Breast epithelium (tissue), 4 donors: ENCODE results near the gene STK32A. TPM values are rescaled to one million over a fixed set of nuclear protein-coding genes. Genes with fewer than 3 reads are reported as not detected.

Experiments
- DNase-seq, 2 donors: peaks; one replicate each; pipeline ENCODE4 v3.0.0-alpha.2; 2019; ENCODE audit warnings: low spot score in 2 of 2
- H3K27ac ChIP-seq, 2 donors: fragments of 200-600 bp; sonication (generic) in 1 of 2; one replicate each; pipeline ENCODE4 v1.5.1; 2016 to 2019; ENCODE audit warnings: mild to moderate bottlenecking in 1 of 2
- H3K27me3 ChIP-seq, 2 donors: fragments of 200-600 bp; sonication (generic) in 1 of 2; one replicate each; pipeline versions ENCODE4 v1.5.1 to v1.6.0; 2017 to 2019; ENCODE audit warnings: control low read depth in 1 of 2, mild to moderate bottlenecking in 1 of 2
- H3K36me3 ChIP-seq: fragments of 200-600 bp; one replicate; pipeline ENCODE4 v1.5.1; 2019
- H3K4me1 ChIP-seq, 2 donors: fragments of 200-600 bp; sonication (generic); one replicate each; pipeline ENCODE4 v1.5.1; 2016 to 2019; ENCODE audit warnings: control low read depth in 1 of 2
- H3K4me3 ChIP-seq, 3 donors: fragments of 200-600 bp; sonication (generic); 1 replicate in 2 of 3; 2 replicates in 1 of 3; pipeline ENCODE4 v1.5.1; 2016 to 2019; ENCODE audit warnings: mild to moderate bottlenecking in 3 of 3, moderate library complexity in 2 of 3
- H3K9me3 ChIP-seq, 2 donors: fragments of 200-600 bp; sonication (generic) in 1 of 2; one replicate each; pipeline ENCODE4 v1.5.1; 2016 to 2019; ENCODE audit warnings: control low read depth in 1 of 2
- POLR2A ChIP-seq: fragments of 450-650 bp; IDR thresholded peaks from one replicate; pipeline ENCODE4 v1.6.1; 2016; ENCODE audit warnings: antibody characterized with exemption, mild to moderate bottlenecking, moderate library complexity
- POLR2AphosphoS5 ChIP-seq, 3 donors: sonication (generic); formaldehyde crosslinking; IDR thresholded peaks; one replicate each; pipeline ENCODE4 v1.6.1; 2017; ENCODE audit warnings: antibody characterized with exemption in 3 of 3
- intact Hi-C: fragments of 100-400 bp; cut with DNase I; formaldehyde crosslinking; loops from one replicate; pipeline ENCODE4 v1.15.1; 2023; ENCODE audit warnings: low total_unique reads
- total RNA-seq, 3 donors: library from RNA; depleted of rRNA; stranded (reverse); fragments of >200 nt; gene quantifications; one replicate each; pipeline ENCODE4 v1.1.0, GENCODE V29; 2016
- TF ChIP-seq, protein P1 (sequence below), 3 donors: fragments of 450-650 bp; IDR thresholded peaks; one replicate each; pipeline ENCODE4 v1.5.1; 2016 to 2017; ENCODE audit warnings: antibody characterized with exemption in 3 of 3, mild to moderate bottlenecking in 3 of 3, moderate library complexity in 3 of 3

STK32A gene
- total RNA-seq, 3 donors from 2014 or later: 2.0 to 6.9 (median 3.5) TPM

DNA sequence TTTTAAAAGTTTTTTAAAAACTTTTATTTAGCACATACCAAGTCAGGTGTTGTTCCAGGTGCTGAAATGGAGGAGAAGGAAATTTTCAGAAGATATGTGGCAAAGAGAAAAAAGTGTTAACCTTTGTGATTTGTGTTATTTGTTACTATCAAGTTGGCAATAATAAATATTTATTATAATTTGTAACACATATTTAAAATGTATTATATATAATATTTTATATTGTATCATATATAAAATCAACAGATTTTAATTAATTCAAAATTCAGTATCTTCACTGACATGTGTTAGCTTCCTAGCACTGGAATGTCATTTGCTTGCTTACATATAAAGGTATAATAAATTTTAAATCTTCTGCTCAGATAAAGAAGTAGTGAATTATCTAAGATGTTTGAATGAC is 71.5 kb downstream of the STK32A start:
- Histone ChIP-seq H3K9me3 (no peaks in the 10 kb centered on the region), H3K27ac (no peak overlapping the region), H3K27me3 (no peaks in the 10 kb centered on the region), H3K36me3 (no peaks in the 10 kb centered on the region), H3K4me1 (no peaks in the 10 kb centered on the region), H3K4me3 (no peak overlapping the region)
- TF ChIP-seq POLR2A (no peak), POLR2AphosphoS5 (IDR thresholded peaks at IDR 0.05) (no peak)
- TF ChIP-seq, protein P1, sequence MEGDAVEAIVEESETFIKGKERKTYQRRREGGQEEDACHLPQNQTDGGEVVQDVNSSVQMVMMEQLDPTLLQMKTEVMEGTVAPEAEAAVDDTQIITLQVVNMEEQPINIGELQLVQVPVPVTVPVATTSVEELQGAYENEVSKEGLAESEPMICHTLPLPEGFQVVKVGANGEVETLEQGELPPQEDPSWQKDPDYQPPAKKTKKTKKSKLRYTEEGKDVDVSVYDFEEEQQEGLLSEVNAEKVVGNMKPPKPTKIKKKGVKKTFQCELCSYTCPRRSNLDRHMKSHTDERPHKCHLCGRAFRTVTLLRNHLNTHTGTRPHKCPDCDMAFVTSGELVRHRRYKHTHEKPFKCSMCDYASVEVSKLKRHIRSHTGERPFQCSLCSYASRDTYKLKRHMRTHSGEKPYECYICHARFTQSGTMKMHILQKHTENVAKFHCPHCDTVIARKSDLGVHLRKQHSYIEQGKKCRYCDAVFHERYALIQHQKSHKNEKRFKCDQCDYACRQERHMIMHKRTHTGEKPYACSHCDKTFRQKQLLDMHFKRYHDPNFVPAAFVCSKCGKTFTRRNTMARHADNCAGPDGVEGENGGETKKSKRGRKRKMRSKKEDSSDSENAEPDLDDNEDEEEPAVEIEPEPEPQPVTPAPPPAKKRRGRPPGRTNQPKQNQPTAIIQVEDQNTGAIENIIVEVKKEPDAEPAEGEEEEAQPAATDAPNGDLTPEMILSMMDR (IDR thresholded peaks at IDR 0.05): no peak
- DNase-seq: no peak
- intact Hi-C loops: no loop called here

DNA sequence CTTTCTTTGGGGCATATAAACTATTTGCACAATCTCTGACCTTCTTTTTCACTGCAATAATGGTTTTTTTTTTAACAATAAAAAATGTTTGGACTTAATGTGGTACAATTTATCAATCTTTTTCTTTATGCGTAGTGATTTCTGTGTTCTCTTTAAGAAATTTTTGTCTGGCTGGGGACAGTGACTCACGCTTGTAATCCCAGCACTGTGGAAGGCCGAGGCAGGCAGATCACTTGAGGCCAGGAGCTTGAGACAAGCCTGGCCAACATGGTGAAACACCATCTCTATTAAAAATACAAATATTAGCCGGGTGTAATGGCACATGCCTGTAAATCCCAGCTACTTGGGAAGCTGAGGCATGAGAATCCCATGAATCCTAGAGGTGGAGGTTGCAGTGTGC is 72.3 kb downstream of the STK32A start:
- H3K36me3 ChIP-seq: no peaks in the 10 kb centered on the region
- TF ChIP-seq POLR2A (no peak), POLR2AphosphoS5 (IDR thresholded peaks at IDR 0.05) (no peak)
- TF ChIP-seq, protein P1 (IDR thresholded peaks at IDR 0.05): no peak
- intact Hi-C loops: no loop called here
- no peaks in the 10 kb centered on the region for H3K9me3 ChIP-seq
- no peaks in the 10 kb centered on the region for H3K27me3 ChIP-seq
- no peak for DNase-seq
- no peak overlapping the region for H3K27ac ChIP-seq
- no peak overlapping the region for H3K4me3 ChIP-seq
- no peaks in the 10 kb centered on the region for H3K4me1 ChIP-seq

DNA sequence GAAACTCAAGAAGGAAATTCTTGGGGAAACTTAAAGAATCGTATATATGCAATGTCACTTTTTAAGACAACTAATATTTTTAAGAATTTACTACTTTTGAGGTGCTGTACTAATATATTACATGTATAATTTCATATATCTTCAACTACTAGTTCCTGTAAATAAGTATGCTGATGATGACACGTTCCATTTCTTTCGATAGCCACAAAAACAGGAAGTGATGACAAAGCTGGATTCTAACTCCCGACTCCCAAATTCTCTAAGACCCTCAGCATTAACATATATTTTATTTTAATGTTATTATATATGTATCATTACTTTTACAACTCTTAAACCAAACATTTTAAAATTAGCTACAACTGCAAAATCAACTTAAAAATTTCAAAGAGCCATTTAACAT is 74.8 kb downstream of the STK32A start:
- Histone ChIP-seq H3K36me3 (no peaks in the 10 kb centered on the region), H3K27ac (no peak overlapping the region), H3K4me3 (no peak overlapping the region), H3K9me3 (no peaks in the 10 kb centered on the region), H3K4me1 (no peaks in the 10 kb centered on the region), H3K27me3 (no peaks in the 10 kb centered on the region)
- TF ChIP-seq POLR2AphosphoS5 (IDR thresholded peaks at IDR 0.05): no peak
- TF ChIP-seq, protein P1 (IDR thresholded peaks at IDR 0.05): no peak
- TF ChIP-seq POLR2A: no peak
- intact Hi-C loops: no loop called here
- DNase-seq: no peak

DNA sequence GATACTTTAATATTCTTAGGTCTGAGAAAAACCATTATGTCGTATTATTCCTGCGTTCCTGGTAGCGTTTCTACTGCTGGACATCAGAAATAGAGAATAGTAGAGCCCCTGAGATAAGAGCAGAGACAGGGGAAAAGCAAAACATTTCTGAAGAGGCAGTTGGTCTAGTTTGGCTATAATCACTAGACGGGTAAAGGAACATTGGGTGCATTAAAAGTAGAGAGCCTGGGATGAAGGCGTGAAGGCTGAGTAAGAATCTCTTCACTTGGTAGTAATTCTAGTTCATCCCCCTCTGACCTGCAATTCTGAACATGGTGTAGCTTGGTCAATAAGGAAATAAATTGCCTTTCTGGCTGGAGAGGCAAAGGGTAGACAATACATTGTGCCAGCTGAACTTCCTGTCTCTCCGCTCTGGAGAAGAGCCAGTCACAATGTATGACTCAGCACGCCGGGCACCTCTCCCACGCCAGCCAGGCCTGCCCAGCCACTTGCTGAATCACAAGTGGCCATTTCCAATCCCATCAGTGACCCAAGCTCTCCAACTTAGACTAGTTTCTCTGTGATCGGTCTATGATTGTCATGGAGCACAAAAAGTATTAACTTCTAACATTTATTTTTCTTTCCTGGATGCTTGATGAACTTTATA is 75.4 kb downstream of the STK32A start:
- no peak for TF ChIP-seq POLR2AphosphoS5 (IDR thresholded peaks at IDR 0.05)
- TF ChIP-seq POLR2A: no peak
- TF ChIP-seq, protein P1 (IDR thresholded peaks at IDR 0.05): no peak
- no peaks in the 10 kb centered on the region for H3K9me3 ChIP-seq
- peak overlapping the region in 1 of 2 donors; percentile 37 for H3K27ac ChIP-seq
- no peak overlapping the region for H3K4me3 ChIP-seq
- DNase-seq: peak; percentile 50 to 69
- H3K4me1 ChIP-seq: no peaks in the 10 kb centered on the region
- intact Hi-C loops: no loop called here
- H3K27me3 ChIP-seq: no peaks in the 10 kb centered on the region
- H3K36me3 ChIP-seq: no peaks in the 10 kb centered on the region

DNA sequence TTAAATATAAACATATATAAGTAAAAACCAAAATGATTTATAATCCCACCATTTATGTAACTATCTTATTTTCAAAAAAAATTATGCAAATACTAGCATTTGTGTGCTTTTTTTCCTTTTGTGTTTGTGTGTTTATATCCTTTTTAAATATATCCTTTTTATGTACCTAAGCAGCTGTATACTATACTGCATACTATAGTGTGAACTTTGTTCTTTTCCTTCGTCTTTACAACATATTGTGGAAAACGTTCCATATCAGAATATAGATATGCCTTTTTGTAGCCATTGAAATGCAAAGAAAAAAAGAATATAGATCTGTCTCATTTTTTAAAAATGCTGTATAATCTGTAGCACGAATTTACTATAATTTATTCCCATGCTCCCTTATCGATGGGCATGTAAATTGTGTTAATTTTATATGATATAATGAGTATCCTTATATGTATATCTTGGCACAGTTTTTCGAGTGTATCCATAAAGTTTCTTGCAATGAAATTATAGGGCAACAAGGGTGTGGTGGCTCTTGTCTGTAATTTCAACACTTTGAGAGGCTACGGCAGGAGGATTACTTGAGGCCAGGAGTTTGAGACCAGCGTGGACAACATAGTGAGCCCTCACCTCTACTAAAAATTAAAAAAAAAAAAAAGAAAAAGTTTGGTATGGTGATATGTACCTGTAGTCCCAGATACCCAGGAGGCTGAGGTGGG is 83.3 kb downstream of the STK32A start:
- no peak overlapping the region for H3K27ac ChIP-seq
- no peak for DNase-seq
- H3K27me3 ChIP-seq: no peaks in the 10 kb centered on the region
- no peaks in the 10 kb centered on the region for H3K4me1 ChIP-seq
- TF ChIP-seq POLR2A: no peak
- TF ChIP-seq, protein P1 (IDR thresholded peaks at IDR 0.05): no peak
- TF ChIP-seq POLR2AphosphoS5 (IDR thresholded peaks at IDR 0.05): no peak
- no peak overlapping the region for H3K4me3 ChIP-seq
- intact Hi-C loops: no loop called here
- no peaks in the 10 kb centered on the region for H3K9me3 ChIP-seq
- no peaks in the 10 kb centered on the region for H3K36me3 ChIP-seq
